ENCODE data around the gene RGS14.

The RGS14 gene

DNA sequence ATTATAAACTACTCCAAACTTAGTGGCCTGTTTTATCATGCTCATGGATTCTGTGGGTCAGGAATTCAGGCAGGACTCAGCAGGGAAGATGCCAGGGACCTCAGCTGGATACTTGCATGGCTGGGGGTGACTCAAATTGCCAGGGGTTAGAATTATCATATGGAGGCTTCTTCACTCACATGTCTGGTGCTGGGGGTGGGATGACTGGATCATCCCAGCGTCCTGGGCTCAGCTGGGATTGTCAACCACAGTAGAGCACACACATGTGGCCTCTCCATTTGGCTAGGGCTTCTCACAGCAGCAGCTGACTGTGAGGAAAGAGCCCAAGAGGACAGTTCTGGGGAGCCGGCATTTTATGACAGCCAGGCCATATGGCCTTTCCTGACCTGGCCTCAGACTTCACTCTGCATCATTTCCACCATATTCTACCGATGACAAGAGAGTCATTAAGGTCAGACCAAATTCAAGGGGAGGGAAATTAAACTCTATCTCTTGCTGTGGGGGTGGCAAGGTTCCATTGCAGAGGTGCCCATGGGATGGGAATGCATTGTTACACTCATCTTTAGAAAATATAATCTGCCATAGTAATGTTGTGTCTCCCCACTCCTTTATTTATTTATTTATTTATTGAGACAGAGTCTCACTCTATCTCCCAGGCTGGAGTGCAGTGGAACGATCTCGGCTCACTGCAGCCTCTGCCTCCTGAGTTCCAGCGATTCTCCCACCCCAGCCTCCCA is 63.5 kb downstream of the RGS14 start:
- Histone ChIP-seq H3K9me2 (replicated peaks; ENCODE audit: low read depth, low read length) (no peaks in the 10 kb centered on the region), H3K79me2 (ENCODE audit: insufficient read depth, low read length) (no peaks in the 10 kb centered on the region), H4K20me1 (ENCODE audit: insufficient read depth, low read length, poor library complexity, severe bottlenecking) (no peaks in the 10 kb centered on the region), H3K4me3 (ENCODE audit: low read length, poor library complexity, severe bottlenecking) (no peak overlapping the region), H3F3A (ENCODE audit: low read depth) (no peaks in the 10 kb centered on the region), H3K27me3 (ENCODE audit: insufficient read depth, low read length, poor library complexity, severe bottlenecking) (no peaks in the 10 kb centered on the region), H3K4me2 (ENCODE audit: low read depth, low read length, poor library complexity, severe bottlenecking) (no peak overlapping the region), H3K36me3 (ENCODE audit: insufficient read depth, low read length) (no peaks in the 10 kb centered on the region), H3K9ac (ENCODE audit: low read depth, low read length, poor library complexity, severe bottlenecking) (no peak overlapping the region), H2AFZ (ENCODE audit: low read length) (no peak overlapping the region), H3K4me1 (ENCODE audit: insufficient read depth, low read length, poor library complexity, severe bottlenecking) (peaks cover 4% of the 10 kb centered on the region), H3K9me3 (ENCODE audit: insufficient read depth, low read depth, low read length) (no peaks in the 10 kb centered on the region)
- TF ChIP-seq, protein P1, sequence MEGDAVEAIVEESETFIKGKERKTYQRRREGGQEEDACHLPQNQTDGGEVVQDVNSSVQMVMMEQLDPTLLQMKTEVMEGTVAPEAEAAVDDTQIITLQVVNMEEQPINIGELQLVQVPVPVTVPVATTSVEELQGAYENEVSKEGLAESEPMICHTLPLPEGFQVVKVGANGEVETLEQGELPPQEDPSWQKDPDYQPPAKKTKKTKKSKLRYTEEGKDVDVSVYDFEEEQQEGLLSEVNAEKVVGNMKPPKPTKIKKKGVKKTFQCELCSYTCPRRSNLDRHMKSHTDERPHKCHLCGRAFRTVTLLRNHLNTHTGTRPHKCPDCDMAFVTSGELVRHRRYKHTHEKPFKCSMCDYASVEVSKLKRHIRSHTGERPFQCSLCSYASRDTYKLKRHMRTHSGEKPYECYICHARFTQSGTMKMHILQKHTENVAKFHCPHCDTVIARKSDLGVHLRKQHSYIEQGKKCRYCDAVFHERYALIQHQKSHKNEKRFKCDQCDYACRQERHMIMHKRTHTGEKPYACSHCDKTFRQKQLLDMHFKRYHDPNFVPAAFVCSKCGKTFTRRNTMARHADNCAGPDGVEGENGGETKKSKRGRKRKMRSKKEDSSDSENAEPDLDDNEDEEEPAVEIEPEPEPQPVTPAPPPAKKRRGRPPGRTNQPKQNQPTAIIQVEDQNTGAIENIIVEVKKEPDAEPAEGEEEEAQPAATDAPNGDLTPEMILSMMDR (conservative IDR thresholded peaks at IDR 0.05; ENCODE audit: low read length), result no peak
- TF ChIP-seq EZH2phosphoT487 (IDR thresholded peaks at IDR 0.05; ENCODE audit: borderline replicate concordance), result no peak
